ENCODE results near the gene GNG8.

The GNG8 gene

DNA sequence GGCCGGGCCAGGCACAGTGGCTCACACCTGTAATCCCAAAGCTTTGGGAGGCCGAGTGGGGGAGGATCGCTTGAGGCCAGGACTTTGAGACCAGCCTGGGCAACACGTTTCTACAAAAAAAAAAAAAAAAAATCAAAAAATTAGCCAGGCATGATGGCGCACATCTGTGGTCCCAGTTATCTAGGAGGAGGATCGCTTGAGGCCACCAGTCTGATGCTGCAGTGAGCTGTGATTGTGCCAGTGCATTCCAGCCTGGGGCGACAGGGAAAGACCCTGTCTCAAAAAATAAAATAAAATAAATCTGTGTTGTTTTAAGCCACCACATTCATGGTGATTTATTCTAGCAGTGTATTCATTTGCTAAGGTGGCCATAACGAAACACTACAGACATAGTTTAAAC lies 29.1 kb upstream of the GNG8 start:
- no peak for DNase-seq (ENCODE audit: low read depth)
- in situ Hi-C loops (cut with HindIII; ENCODE audit: low sequenced_read_pairs): no loop called here
- TF ChIP-seq, protein P1, sequence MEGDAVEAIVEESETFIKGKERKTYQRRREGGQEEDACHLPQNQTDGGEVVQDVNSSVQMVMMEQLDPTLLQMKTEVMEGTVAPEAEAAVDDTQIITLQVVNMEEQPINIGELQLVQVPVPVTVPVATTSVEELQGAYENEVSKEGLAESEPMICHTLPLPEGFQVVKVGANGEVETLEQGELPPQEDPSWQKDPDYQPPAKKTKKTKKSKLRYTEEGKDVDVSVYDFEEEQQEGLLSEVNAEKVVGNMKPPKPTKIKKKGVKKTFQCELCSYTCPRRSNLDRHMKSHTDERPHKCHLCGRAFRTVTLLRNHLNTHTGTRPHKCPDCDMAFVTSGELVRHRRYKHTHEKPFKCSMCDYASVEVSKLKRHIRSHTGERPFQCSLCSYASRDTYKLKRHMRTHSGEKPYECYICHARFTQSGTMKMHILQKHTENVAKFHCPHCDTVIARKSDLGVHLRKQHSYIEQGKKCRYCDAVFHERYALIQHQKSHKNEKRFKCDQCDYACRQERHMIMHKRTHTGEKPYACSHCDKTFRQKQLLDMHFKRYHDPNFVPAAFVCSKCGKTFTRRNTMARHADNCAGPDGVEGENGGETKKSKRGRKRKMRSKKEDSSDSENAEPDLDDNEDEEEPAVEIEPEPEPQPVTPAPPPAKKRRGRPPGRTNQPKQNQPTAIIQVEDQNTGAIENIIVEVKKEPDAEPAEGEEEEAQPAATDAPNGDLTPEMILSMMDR (IDR thresholded peaks at IDR 0.05; ENCODE audit: low read depth, low read length, missing control alignments): no peak
- no peak overlapping the region for H3K4me3 ChIP-seq (ENCODE audit: low read depth, low read length)

- DNase-seq (ENCODE audit: low read depth): peak; percentile 81
- in situ Hi-C loops (cut with HindIII; ENCODE audit: low sequenced_read_pairs): no loop called here
- TF ChIP-seq, protein P1 (IDR thresholded peaks at IDR 0.05; ENCODE audit: low read depth, low read length, missing control alignments): peak; percentile 95
- peak overlapping the region; percentile 25 for H3K4me3 ChIP-seq (ENCODE audit: low read depth, low read length)
Measured at GRCh38 chr19:46661735-46662592, 26.0 kb upstream of the GNG8 start.

DNA sequence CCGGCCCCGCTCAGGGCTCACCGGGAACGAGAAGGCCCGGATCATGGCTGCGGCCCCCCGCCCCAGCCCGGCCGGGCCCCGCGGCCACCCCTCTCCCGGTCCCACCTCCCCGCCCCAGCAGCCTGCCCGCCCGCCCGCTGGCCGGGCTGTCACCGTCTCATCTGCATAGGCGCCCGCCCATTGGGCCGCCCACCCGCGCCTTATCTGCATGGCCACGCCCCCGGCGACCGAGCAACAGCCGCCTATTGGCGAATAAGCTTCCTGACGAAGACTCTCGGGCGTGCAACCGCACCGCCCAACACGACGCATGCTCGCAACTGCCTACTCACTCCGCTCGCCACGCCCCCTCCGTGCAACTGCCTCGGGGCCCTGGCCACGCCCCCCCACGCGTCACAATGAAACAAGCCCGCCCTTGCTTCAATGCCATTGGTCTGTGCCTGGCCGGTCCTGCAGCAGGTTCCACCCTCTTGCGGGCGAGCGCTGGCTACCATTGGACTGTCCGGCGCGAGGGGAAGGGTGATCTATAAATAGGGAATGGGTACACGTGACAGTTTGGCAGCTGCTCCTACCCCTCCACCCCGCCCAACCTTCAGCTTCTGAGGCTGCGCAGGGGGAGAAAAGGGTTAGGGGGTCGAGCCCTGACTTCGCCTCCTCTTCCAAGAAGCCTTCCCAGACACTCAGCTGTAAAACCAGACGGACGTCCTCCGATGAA lies 25.2 kb upstream of the GNG8 start, which contains the start of gene DACT3:
Gene DACT3, minus strand, starts transcription at position 163 of the 712 bp plus-strand sequence. Its CDS starts 118 bp downstream, at position 45.
- TF ChIP-seq, protein P1 (IDR thresholded peaks at IDR 0.05; ENCODE audit: low read depth, low read length, missing control alignments): no peak
- in situ Hi-C loops (cut with HindIII; ENCODE audit: low sequenced_read_pairs): no loop called here
- DNase-seq (ENCODE audit: low read depth): peak; percentile 97
- H3K4me3 ChIP-seq (ENCODE audit: low read depth, low read length): peak within 1 kb of the TSS; percentile 49

- peak overlapping the region; percentile 49 for H3K4me3 ChIP-seq (ENCODE audit: low read depth, low read length)
- TF ChIP-seq, protein P1 (IDR thresholded peaks at IDR 0.05; ENCODE audit: low read depth, low read length, missing control alignments): no peak
- in situ Hi-C loops (cut with HindIII; ENCODE audit: low sequenced_read_pairs): no loop called here
- DNase-seq (ENCODE audit: low read depth): no peak
Measured at GRCh38 chr19:46660551-46661019, 24.6 kb upstream of the GNG8 start.

GRCh38 chr19:46660008-46660517 lies 24.1 kb upstream of the GNG8 start:
- H3K4me3 ChIP-seq (ENCODE audit: low read depth, low read length): peak overlapping the region; percentile 49
- no peak for DNase-seq (ENCODE audit: low read depth)
- in situ Hi-C loops (cut with HindIII; ENCODE audit: low sequenced_read_pairs): no loop called here

More at GRCh38 chr19:46660008-46660517, 24.1 kb upstream of the GNG8 start:
- TF ChIP-seq, protein P1 (IDR thresholded peaks at IDR 0.05; ENCODE audit: low read depth, low read length, missing control alignments): no peak

Measured in astrocyte of the cerebellum (primary cell).